Keratinocyte (primary cell): ENCODE measurements around the gene KLHDC7B. TPM values are rescaled to one million over a fixed set of nuclear protein-coding genes. Genes with fewer than 3 reads are reported as not detected.

Experiments
- DNase-seq: peaks from one replicate; pipeline ENCODE4 v3.0.0-alpha.2; 2011; ENCODE audit warnings: low read depth, missing footprints, low spot score
- FAIRE-seq: peaks from 2 replicates; lab custom pipeline; 2011; peaks lifted over from hg19 to GRCh38; lab: Jason Lieb, UNC
- H2AFZ ChIP-seq: 2 replicates; pipeline ENCODE4 v1.6.0; 2012; ENCODE audit warnings: low read length, control low read depth, inconsistent platforms; ENCODE audit not compliant: control insufficient read depth
- H3K27ac ChIP-seq: 2 replicates; pipeline ENCODE4 v1.5.1; 2011; ENCODE audit warnings: low read length; ENCODE audit not compliant: control insufficient read depth, insufficient read depth
- H3K27me3 ChIP-seq: 3 replicates; pipeline ENCODE4 v1.6.0; 2011; ENCODE audit warnings: low read length; ENCODE audit not compliant: control insufficient read depth, insufficient read depth; ENCODE audit errors: extremely low read depth
- H3K36me3 ChIP-seq, 2 experiments: 2 replicates in 1 of 2; 3 replicates in 1 of 2; pipeline ENCODE4 v1.5.1; 2011; ENCODE audit warnings: low read length in 2 of 2, mild to moderate bottlenecking in 1 of 2; ENCODE audit not compliant: control insufficient read depth in 2 of 2, insufficient read depth in 2 of 2; ENCODE audit errors: extremely low read depth in 1 of 2
- H3K4me1 ChIP-seq: 3 replicates; pipeline ENCODE4 v1.5.1; 2011; ENCODE audit warnings: low read length; ENCODE audit not compliant: control insufficient read depth, insufficient read depth; ENCODE audit errors: extremely low read depth
- H3K4me2 ChIP-seq: 3 replicates; pipeline ENCODE4 v1.6.0; 2011; ENCODE audit warnings: low read depth, low read length; ENCODE audit not compliant: control insufficient read depth, insufficient read depth; ENCODE audit errors: extremely low read depth
- H3K4me3 ChIP-seq, 3 experiments: fragments of 200-600 bp in 1 of 3; sonication (generic) in 1 of 3; 2 replicates in 2 of 3; 3 replicates in 1 of 3; pipeline ENCODE4 v1.5.1; 2011 to 2016; ENCODE audit warnings: low read length in 3 of 3, mild to moderate bottlenecking in 3 of 3, control low read depth in 2 of 3, inconsistent platforms in 1 of 3, low read depth in 1 of 3, mixed read lengths in 1 of 3, mixed run types in 1 of 3, moderate library complexity in 1 of 3; ENCODE audit not compliant: control insufficient read depth in 2 of 3, insufficient read depth in 2 of 3; ENCODE audit errors: extremely low read depth in 1 of 3
- H3K79me2 ChIP-seq: 2 replicates; pipeline ENCODE4 v1.6.0; 2012; ENCODE audit warnings: low read length; ENCODE audit not compliant: control insufficient read depth, insufficient read depth
- H3K9ac ChIP-seq: 3 replicates; pipeline ENCODE4 v1.6.0; 2011; ENCODE audit warnings: low read length; ENCODE audit not compliant: control insufficient read depth, insufficient read depth; ENCODE audit errors: extremely low read depth
- H3K9me1 ChIP-seq: 3 replicates; pipeline ENCODE4 v1.6.0; 2011; ENCODE audit warnings: low read length; ENCODE audit not compliant: control insufficient read depth, insufficient read depth; ENCODE audit errors: extremely low read depth
- H3K9me3 ChIP-seq: 2 replicates; pipeline ENCODE4 v1.5.1; 2012; ENCODE audit warnings: low read depth, low read length; ENCODE audit not compliant: control insufficient read depth
- H4K20me1 ChIP-seq: 3 replicates; pipeline ENCODE4 v1.6.0; 2011; ENCODE audit warnings: low read length; ENCODE audit not compliant: control insufficient read depth, insufficient read depth; ENCODE audit errors: extremely low read depth
- CTCF ChIP-seq, 3 experiments: IDR thresholded peaks in 1 of 3; conservative IDR thresholded peaks in 1 of 3; optimal IDR thresholded peaks in 1 of 3; 2 replicates in 2 of 3; 3 replicates in 1 of 3; pipeline versions ENCODE3 to v1.5.1; 2011; ENCODE audit warnings: low read length in 3 of 3, mild to moderate bottlenecking in 3 of 3, moderate library complexity in 2 of 3, control low read depth in 1 of 3, inconsistent platforms in 1 of 3; ENCODE audit not compliant: insufficient read depth in 2 of 3; ENCODE audit errors: extremely low read depth in 1 of 3
- EZH2 ChIP-seq: IDR thresholded peaks from one replicate; pipeline ENCODE4 v1.6.1; 2012; ENCODE audit warnings: inconsistent platforms, mild to moderate bottlenecking, low read length, moderate library complexity
- dilution Hi-C: fragments of 300-500 bp; cut with MboI; formaldehyde crosslinking; loops from one replicate; pipeline ENCODE4 v1.7.0; 2020; ENCODE audit warnings: low sequenced_read_pairs; ENCODE audit not compliant: extremely low pct_ligation_motif_present
- polyA plus RNA-seq, 5 experiments: library from polyadenylated mRNA; depleted of rRNA in 3 of 5; stranded (reverse) in 3 of 5; stranded (forward) in 1 of 5; unstranded in 1 of 5; fragments of >200 nt; gene quantifications; 1 replicate in 1 of 5; 2 replicates in 3 of 5; 3 replicates in 1 of 5; pipeline versions ENCODE4 v1.2.1 to v1.2.3, GENCODE V29; 2011 to 2012; ENCODE audit warnings: missing spikeins in 2 of 5, low read depth in 1 of 5, low replicate concordance in 1 of 5

The KLHDC7B gene
- polyA plus RNA-seq, 1 donor (not counting 4 experiments of a cell fraction or from before 2014, with no cell fraction given) = 0.01 TPM

GRCh38 chr22:50573491-50574382, 28.0 kb downstream of the KLHDC7B start:
- no peak overlapping the region for H3K4me2 ChIP-seq
- TF ChIP-seq CTCF (optimal IDR thresholded peaks at IDR 0.05 in 1 of 3, IDR thresholded peaks at IDR 0.05 in 1 of 3, conservative IDR thresholded peaks at IDR 0.05 in 1 of 3; ENCODE audit: extremely low read depth in 1 of 3, insufficient read depth in 2 of 3, low read length in 3 of 3) = no peak
- no peak for TF ChIP-seq EZH2
- dilution Hi-C loops = no loop called here
- H3K27ac ChIP-seq = no peak overlapping the region
- no peak overlapping the region for H2AFZ ChIP-seq
- no peaks in the 10 kb centered on the region for H4K20me1 ChIP-seq
- no peaks in the 10 kb centered on the region for H3K9me3 ChIP-seq
- H3K79me2 ChIP-seq = no peaks in the 10 kb centered on the region
- H3K9me1 ChIP-seq = no peaks in the 10 kb centered on the region
- no peak overlapping the region for H3K4me3 ChIP-seq
- H3K4me1 ChIP-seq = no peaks in the 10 kb centered on the region
- DNase-seq = no peak
- no peak overlapping the region for H3K9ac ChIP-seq
- H3K27me3 ChIP-seq = no peaks in the 10 kb centered on the region
- no peak for FAIRE-seq
- peaks cover 19 to 30% of the 10 kb centered on the region in 2 experiments for H3K36me3 ChIP-seq

- DNase-seq (no peak), FAIRE-seq (no peak)
- H3K9ac ChIP-seq = no peak overlapping the region
- peaks cover 17 to 27% of the 10 kb centered on the region in 2 experiments for H3K36me3 ChIP-seq
- no peak for TF ChIP-seq CTCF (optimal IDR thresholded peaks at IDR 0.05 in 1 of 3, IDR thresholded peaks at IDR 0.05 in 1 of 3, conservative IDR thresholded peaks at IDR 0.05 in 1 of 3; ENCODE audit: extremely low read depth in 1 of 3, insufficient read depth in 2 of 3, low read length in 3 of 3)
- no peak overlapping the region for H3K4me3 ChIP-seq
- H3K9me3 ChIP-seq = no peaks in the 10 kb centered on the region
- no peaks in the 10 kb centered on the region for H3K9me1 ChIP-seq
- no peak overlapping the region for H3K27ac ChIP-seq
- H3K4me2 ChIP-seq = no peak overlapping the region
- H3K79me2 ChIP-seq = no peaks in the 10 kb centered on the region
- no peak overlapping the region for H2AFZ ChIP-seq
- H3K27me3 ChIP-seq = no peaks in the 10 kb centered on the region
- no peaks in the 10 kb centered on the region for H3K4me1 ChIP-seq
- H4K20me1 ChIP-seq = no peaks in the 10 kb centered on the region
- dilution Hi-C loops = no loop called here
Measured at GRCh38 chr22:50574383-50574755, 28.7 kb downstream of the KLHDC7B start.
